ENCODE data around the gene OR2A2. TPM values are rescaled to one million over a fixed set of nuclear protein-coding genes. Genes with fewer than 3 reads are reported as not detected.

OR2A2 gene
- total RNA-seq, 2 donors from 2014 or later = not detected

GRCh38 chr7:144144426-144144825, 35.0 kb downstream of the OR2A2 start:
- Histone ChIP-seq H3K4me1 (replicated peaks) (no peaks in the 10 kb centered on the region), H3K4me3 (no peak overlapping the region), H3K27me3 (replicated peaks; ENCODE audit: insufficient read depth) (no peaks in the 10 kb centered on the region), H3K36me3 (no peaks in the 10 kb centered on the region), H3K9me3 (no peaks in the 10 kb centered on the region), H3K27ac (no peak overlapping the region)
- no peak for DNase-seq (ENCODE audit: low spot score)
- intact Hi-C loops (cut with DNase I) = no loop called here
- 88% methylated on average over 3 of the region's 3 CpGs for WGBS
- no peak for TF ChIP-seq POLR2A (IDR thresholded peaks at IDR 0.05)
- no peak for TF ChIP-seq CTCF (IDR thresholded peaks at IDR 0.05)
- no peak for TF ChIP-seq POLR2AphosphoS5 (IDR thresholded peaks at IDR 0.05)

- DNase-seq (ENCODE audit: low spot score) = no peak
- Histone ChIP-seq H3K4me3 (no peak overlapping the region), H3K4me1 (replicated peaks) (no peaks in the 10 kb centered on the region), H3K27ac (no peak overlapping the region), H3K27me3 (replicated peaks; ENCODE audit: insufficient read depth) (no peaks in the 10 kb centered on the region), H3K9me3 (no peaks in the 10 kb centered on the region), H3K36me3 (no peaks in the 10 kb centered on the region)
- TF ChIP-seq POLR2A (IDR thresholded peaks at IDR 0.05) = no peak
- TF ChIP-seq CTCF (IDR thresholded peaks at IDR 0.05) = no peak
- no peak for TF ChIP-seq POLR2AphosphoS5 (IDR thresholded peaks at IDR 0.05)
- WGBS = 84% methylated on average over 2 of the region's 2 CpGs
- intact Hi-C loops (cut with DNase I) = no loop called here
Observed at GRCh38 chr7:144148224-144148827, 38.9 kb downstream of the OR2A2 start.

GRCh38 chr7:144158861-144159260, 49.5 kb downstream of the OR2A2 start:
- WGBS = 100% methylated on average over 1 of the region's 1 CpG
- Histone ChIP-seq H3K36me3 (no peaks in the 10 kb centered on the region), H3K9me3 (no peaks in the 10 kb centered on the region), H3K4me3 (no peak overlapping the region), H3K4me1 (replicated peaks) (no peaks in the 10 kb centered on the region), H3K27ac (no peak overlapping the region), H3K27me3 (replicated peaks; ENCODE audit: insufficient read depth) (no peaks in the 10 kb centered on the region)
- no peak for DNase-seq (ENCODE audit: low spot score)
- no peak for TF ChIP-seq POLR2A (IDR thresholded peaks at IDR 0.05)
- no peak for TF ChIP-seq POLR2AphosphoS5 (IDR thresholded peaks at IDR 0.05)
- no peak for TF ChIP-seq CTCF (IDR thresholded peaks at IDR 0.05)
- intact Hi-C loops (cut with DNase I) = no loop called here

Small RNA genes lying within 50 kb of the gene (small RNA-seq; reads per million reads assigned to genes)
- 0 reads per million in 2 donors for gene OR2A41P

Other genes with a start within 250 kb of the OR2A2 start
- gene TCAF1, start 207.4 kb upstream of the OR2A2 start, total RNA-seq = 10 to 100 TPM; 53.0 to 89.8 TPM
- gene OR2F2, start 174.3 kb upstream of the OR2A2 start, total RNA-seq = not detected
- not detected for gene OR2F1, start 154.7 kb upstream of the OR2A2 start, total RNA-seq
- not detected for gene OR6B1, start 109.3 kb upstream of the OR2A2 start, total RNA-seq
- not detected for gene OR2A5, start 60.6 kb upstream of the OR2A2 start, total RNA-seq
- gene OR2A25, start 39.8 kb upstream of the OR2A2 start, total RNA-seq = not detected
- gene OR2A12, start 23.3 kb upstream of the OR2A2 start, total RNA-seq = not detected
- not detected for gene OR2A14, start 13.6 kb downstream of the OR2A2 start, total RNA-seq
- 1 to 10 TPM; 1.4 to 2.0 TPM for gene CTAGE4, start 73.9 kb downstream of the OR2A2 start, total RNA-seq
- gene ARHGEF35, start 86.2 kb downstream of the OR2A2 start, total RNA-seq = 1 to 10 TPM; 7.8 to 9.7 TPM
- not detected for gene OR2A42, start 130.0 kb downstream of the OR2A2 start, total RNA-seq
- 10 to 100 TPM in 1 of 2 donors, 1 to 10 TPM in 1; 5.3 to 10.7 TPM for gene OR2A7, start 155.2 kb downstream of the OR2A2 start, total RNA-seq
- gene CTAGE8, start 159.7 kb downstream of the OR2A2 start, total RNA-seq = 1 to 10 TPM; 1.5 to 6.3 TPM
- not detected for gene OR2A1, start 202.8 kb downstream of the OR2A2 start, total RNA-seq
- gene ARHGEF5, start 245.8 kb downstream of the OR2A2 start, total RNA-seq = 10 to 100 TPM; 22.7 to 29.0 TPM